ENCODE data around the gene GPSM1. TPM values are rescaled to one million over a fixed set of nuclear protein-coding genes. Genes with fewer than 3 reads are reported as not detected.
A peak's percentile ranks its signal among the peaks of the same experiment; 100 is the strongest.

The GPSM1 gene
- total RNA-seq, 1 experiment from 2014 or later = 26.4 TPM

GRCh38 chr9:136312009-136312375 is 15.3 kb upstream of the GPSM1 start:
- no peaks in the 10 kb centered on the region for H3K27me3 ChIP-seq (ENCODE audit: insufficient read depth, low read length)
- H3K79me2 ChIP-seq (ENCODE audit: insufficient read depth, low read length) = no peaks in the 10 kb centered on the region
- no peaks in the 10 kb centered on the region for H3K36me3 ChIP-seq (ENCODE audit: control insufficient read depth in 1 of 2, insufficient read depth in 2 of 2, low read length in 2 of 2)
- peak overlapping the region in 1 of 2 experiments; percentile 52; a peak in 3 of 4 replicates for H3K4me3 ChIP-seq (replicated peaks in 1 of 2; ENCODE audit: low read depth in 1 of 2, low read length in 2 of 2)
- H3K27ac ChIP-seq (ENCODE audit: low read depth, low read length) = peak overlapping the region; percentile 70
- peaks cover 10 to 26% of the 10 kb centered on the region in 2 experiments; a peak in 2 of 4 replicates for H3K9me3 ChIP-seq (ENCODE audit: control insufficient read depth in 1 of 2, insufficient read depth in 1 of 2, low read depth in 1 of 2, low read length in 2 of 2)
- POLR2A ChIA-PET = interaction anchor here (0.8 kb wide), 1 partner anchor 12 kb away, joined by 3 read pairs; no protein-coding TSS in a partner anchor
- BruUV-seq (replicated peaks) = no TSS peak
- no peak overlapping the region for H2AFZ ChIP-seq (ENCODE audit: low read depth, low read length, poor library complexity, severe bottlenecking)
- TF ChIP-seq REST (IDR thresholded peaks at IDR 0.05; ENCODE audit: low read depth) = no peak
- TF ChIP-seq YY1 (IDR thresholded peaks at IDR 0.05; ENCODE audit: extremely low read depth, insufficient replicate concordance, low read depth, low read length) = no peak
- no peak for TF ChIP-seq EZH2phosphoT487 (IDR thresholded peaks at IDR 0.05; ENCODE audit: borderline replicate concordance)
- TF ChIP-seq SRF (IDR thresholded peaks at IDR 0.05; ENCODE audit: low read depth) = no peak
- TF ChIP-seq ZFX (IDR thresholded peaks at IDR 0.05) = no peak
- no peak for TF ChIP-seq RAD21 (IDR thresholded peaks at IDR 0.05; ENCODE audit: low read depth)
- TF ChIP-seq ZBTB33 (IDR thresholded peaks at IDR 0.05; ENCODE audit: extremely low read depth, insufficient replicate concordance, low read length) = no peak
- no peak for TF ChIP-seq EGR1 (IDR thresholded peaks at IDR 0.05; ENCODE audit: low read depth)
- TF ChIP-seq SP1 (IDR thresholded peaks at IDR 0.05; ENCODE audit: low read depth) = no peak
- TF ChIP-seq JUND (IDR thresholded peaks at IDR 0.05) = no peak
- no peak for TF ChIP-seq TCF7L2 (IDR thresholded peaks at IDR 0.05; ENCODE audit: borderline replicate concordance, extremely low read depth, insufficient read depth, insufficient read length)
- CTCF ChIA-PET = interaction anchor here (0.9 to 2.5 kb wide), 4 partner anchors 12 to 89 kb away, joined by 3 to 8 read pairs (median 4); partner anchors contain the start of gene DNLZ
- DNase-seq (ENCODE audit: low read depth, low spot score) (no peak), ATAC-seq (peak; percentile 13)
- RAD21 ChIA-PET (ENCODE audit: low non-redundant PET in 1 of 2, low total read pairs in 2 of 2, uncharacterized antibody in 2 of 2, unreplicated experiment in 2 of 2) = no interaction called here
- intact Hi-C loops (cut with micrococcal nuclease) = loop anchor here (1.0 kb wide), 1 partner anchor 88 kb away; the partner anchor contains the start of gene SNAPC4
- H4K20me1 ChIP-seq (ENCODE audit: insufficient read depth) = no peaks in the 10 kb centered on the region
- peaks cover 13 to 19% of the 10 kb centered on the region in 2 experiments for H3K4me1 ChIP-seq (ENCODE audit: control insufficient read depth in 1 of 2, insufficient read depth in 2 of 2, low read length in 2 of 2)
- peak overlapping the region; percentile 76 for H3K4me2 ChIP-seq (ENCODE audit: low read length)
- H3K9ac ChIP-seq (ENCODE audit: low read length) = peak overlapping the region; percentile 51
- H3K9me2 ChIP-seq (ENCODE audit: insufficient read depth) = no peaks in the 10 kb centered on the region

Data from HCT116 (cell line).